SU-DHL-6 (cell line): ENCODE measurements around the gene HOXB7.

Experiments
- CTCF ChIP-seq: fragments of 200-600 bp; sonication (generic); IDR thresholded peaks from one replicate; pipeline ENCODE4 v1.5.1; 2017; ENCODE audit warnings: antibody characterized with exemption, mild to moderate bottlenecking, low read length, moderate library complexity; ENCODE audit not compliant: insufficient read depth, poor library complexity, severe bottlenecking
- EZH2phosphoT487 ChIP-seq: fragments of 200-600 bp; sonication (generic), shearing (Covaris generic); conservative IDR thresholded peaks from 2 replicates; pipeline ENCODE4 v1.6.1; 2018; ENCODE audit warnings: mild to moderate bottlenecking, antibody characterized with exemption, low read length, moderate library complexity, mixed read lengths

- TF ChIP-seq CTCF (no peak), EZH2phosphoT487 (no peak)
Observed at GRCh38 chr17:48639136-48639535, 28.3 kb upstream of the HOXB7 start.
